Stimulated activated CD4-positive, alpha-beta T cell treated with anti-CD3 and anti-CD28 coated beads, TNF-alpha, amount 100 ng/mL, for 4 hours (primary cell): ENCODE data around the gene AMOTL2.

ENCODE experiments used
- DNase-seq, 3 experiments: peaks; one replicate each; pipeline ENCODE4 v3.0.0-alpha.2; 2020; ENCODE audit warnings: low read depth in 3 of 3

Gene AMOTL2

GRCh38 chr3:134333522-134334181 is 40.6 kb downstream of the AMOTL2 start:
- no peak for DNase-seq

DNA sequence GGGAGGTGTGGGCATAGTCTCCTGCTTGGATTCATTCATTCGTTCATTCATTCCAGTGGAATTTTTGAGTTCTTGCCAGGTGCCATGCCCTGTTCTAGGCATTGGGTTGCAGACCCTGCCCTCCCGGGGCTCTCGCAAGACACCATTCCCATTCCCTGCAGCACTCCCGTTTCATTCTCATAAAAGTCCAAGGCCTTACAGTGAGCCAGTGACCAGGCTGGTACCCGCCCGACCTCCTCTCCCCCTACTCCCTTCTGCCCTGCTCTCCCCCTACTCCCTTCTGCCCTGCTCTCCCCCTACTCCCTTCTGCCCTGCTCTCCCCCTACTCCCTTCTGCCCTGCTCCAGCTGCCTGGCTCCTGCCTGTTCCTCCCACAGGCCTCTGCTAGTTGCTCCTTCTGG is 41.9 kb downstream of the AMOTL2 start:
- DNase-seq, result no peak

DNA sequence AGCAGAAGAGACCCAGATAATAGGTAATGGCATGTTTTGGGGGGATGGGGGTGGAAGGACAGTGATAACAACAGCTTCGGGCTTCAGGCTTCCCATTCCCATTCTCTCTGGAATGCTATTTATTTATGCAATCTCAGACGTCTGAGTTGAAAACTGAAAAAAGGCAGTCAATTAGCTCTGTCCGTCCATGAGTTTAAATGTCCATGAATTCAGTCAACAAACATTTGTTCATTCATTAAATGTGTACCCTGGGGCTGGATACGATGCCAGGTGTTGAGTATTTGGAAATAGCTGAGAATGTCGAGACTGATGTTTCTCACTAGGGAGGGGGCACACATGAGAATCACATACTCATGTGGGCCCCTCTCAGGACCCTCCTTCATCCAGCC is 42.4 kb downstream of the AMOTL2 start:
- no peak for DNase-seq

- no peak for DNase-seq
Observed at GRCh38 chr3:134330883-134331810, 43.1 kb downstream of the AMOTL2 start.

GRCh38 chr3:134328846-134329245 is 45.4 kb downstream of the AMOTL2 start:
- DNase-seq, result no peak

GRCh38 chr3:134328147-134328591 is 46.1 kb downstream of the AMOTL2 start:
- DNase-seq, result no peak

DNA sequence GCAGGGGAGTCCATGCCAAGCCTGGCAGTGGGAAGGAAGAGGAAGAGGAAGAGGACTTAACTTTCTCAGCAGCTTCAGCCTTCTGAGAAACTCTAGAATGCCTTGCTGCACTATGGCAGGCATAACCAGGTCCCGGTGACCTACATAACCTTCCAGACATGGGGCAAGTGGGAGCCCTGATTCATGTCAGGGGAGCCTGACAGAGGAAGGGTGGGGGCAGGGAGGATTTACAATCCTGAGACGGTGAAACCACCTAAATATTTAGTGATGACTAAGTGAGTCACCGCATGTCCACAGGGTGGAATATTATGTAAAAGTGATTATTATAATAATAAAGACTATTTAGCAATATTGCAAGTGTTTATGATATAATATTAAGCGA is 46.7 kb downstream of the AMOTL2 start:
- no peak for DNase-seq

GRCh38 chr3:134326760-134327593 is 47.3 kb downstream of the AMOTL2 start:
- DNase-seq, result no peak

- no peak for DNase-seq
Observed at GRCh38 chr3:134326126-134326525, 48.1 kb downstream of the AMOTL2 start.

GRCh38 chr3:134325706-134326105 is 48.5 kb downstream of the AMOTL2 start:
- no peak for DNase-seq

- DNase-seq, result no peak
Observed at GRCh38 chr3:134325061-134325705, 49.1 kb downstream of the AMOTL2 start.

DNA sequence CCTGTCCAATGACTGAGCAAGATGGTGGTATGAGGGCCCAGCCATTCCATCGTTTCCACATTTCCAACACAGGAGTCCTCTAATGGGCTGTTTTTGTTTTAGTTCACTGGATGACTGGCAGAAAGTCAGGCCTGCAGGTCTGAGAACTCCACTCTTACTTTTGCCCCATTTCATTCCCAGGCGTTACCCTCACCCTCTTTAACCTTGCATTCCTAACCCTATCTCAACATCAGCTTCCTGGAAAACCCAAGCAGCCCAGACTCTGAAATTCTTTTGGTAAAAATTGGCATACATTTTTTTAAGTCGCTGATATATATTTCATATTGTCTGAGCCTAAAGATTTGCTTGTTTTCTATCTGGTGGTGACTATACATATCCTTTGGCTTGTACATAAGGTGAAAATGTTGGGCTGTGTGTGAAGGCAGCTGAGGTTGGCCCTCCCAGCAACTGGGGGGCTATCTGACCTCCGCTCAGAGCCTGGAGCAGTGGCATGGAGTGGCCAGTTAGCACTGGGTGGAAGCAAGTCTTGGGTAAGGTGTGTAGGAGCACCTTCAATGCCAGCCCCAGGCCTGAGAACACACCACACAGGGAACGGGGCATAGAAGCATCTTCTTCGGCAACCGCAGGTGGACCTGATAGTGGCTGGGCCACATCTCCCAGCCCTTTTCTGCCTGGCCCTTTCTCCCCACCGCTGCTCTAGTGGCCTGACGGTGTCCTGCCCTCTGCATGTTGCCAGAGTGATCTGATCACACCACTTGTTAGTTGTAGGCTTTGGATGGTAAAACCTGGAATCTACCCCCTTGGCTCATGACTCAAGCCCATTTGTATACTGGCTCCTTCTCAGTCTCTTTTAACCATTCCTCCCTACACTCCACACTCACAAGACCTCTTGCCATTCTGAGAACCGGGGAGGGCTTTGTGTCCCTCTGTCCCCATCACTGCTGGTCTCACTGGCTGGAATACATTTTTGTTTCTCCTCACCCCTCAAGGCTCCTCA is 50.0 kb downstream of the AMOTL2 start:
- no peak for DNase-seq

DNA sequence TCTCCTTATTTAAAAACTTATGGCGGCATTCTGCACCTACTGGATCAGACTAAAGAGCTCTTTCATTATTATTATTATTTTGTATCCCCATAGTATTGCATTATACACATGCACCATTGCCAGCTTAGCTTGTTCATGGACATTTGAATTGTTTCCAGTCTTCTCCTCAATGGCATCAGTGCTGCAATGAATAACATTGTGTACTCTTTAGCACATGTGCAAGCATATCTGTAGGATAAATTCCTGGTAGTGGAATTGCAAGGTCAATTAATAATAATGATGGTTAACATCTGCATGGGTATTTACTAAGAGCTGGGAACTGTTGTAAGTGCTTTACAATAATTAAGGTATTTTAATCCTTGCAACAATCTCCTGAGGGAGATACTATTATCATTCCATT is 52.0 kb downstream of the AMOTL2 start:
- DNase-seq, result no peak

GRCh38 chr3:134320749-134321148 is 53.5 kb downstream of the AMOTL2 start:
- DNase-seq, result no peak

DNA sequence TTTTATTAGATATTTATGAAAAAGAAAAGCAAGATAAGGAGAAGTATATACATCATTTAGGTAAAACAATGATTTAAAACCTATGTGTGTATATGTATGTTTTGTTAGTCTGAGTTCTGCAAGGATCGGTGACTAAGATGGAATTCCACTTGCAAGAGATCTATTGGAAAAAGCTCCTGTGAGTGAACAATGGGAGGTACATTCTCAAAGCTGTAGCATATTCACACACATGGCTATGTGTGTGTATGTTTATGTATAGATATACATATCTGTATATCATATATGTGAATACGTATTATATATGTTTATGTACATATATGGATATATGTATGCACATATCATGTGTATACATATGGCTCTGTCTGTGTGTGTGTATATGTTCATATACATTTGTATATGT is 54.3 kb downstream of the AMOTL2 start:
- DNase-seq, result no peak

GRCh38 chr3:134318166-134318565 is 56.1 kb downstream of the AMOTL2 start:
- DNase-seq, result no peak

- DNase-seq, result no peak
Observed at GRCh38 chr3:134317106-134317947, 56.9 kb downstream of the AMOTL2 start.

DNA sequence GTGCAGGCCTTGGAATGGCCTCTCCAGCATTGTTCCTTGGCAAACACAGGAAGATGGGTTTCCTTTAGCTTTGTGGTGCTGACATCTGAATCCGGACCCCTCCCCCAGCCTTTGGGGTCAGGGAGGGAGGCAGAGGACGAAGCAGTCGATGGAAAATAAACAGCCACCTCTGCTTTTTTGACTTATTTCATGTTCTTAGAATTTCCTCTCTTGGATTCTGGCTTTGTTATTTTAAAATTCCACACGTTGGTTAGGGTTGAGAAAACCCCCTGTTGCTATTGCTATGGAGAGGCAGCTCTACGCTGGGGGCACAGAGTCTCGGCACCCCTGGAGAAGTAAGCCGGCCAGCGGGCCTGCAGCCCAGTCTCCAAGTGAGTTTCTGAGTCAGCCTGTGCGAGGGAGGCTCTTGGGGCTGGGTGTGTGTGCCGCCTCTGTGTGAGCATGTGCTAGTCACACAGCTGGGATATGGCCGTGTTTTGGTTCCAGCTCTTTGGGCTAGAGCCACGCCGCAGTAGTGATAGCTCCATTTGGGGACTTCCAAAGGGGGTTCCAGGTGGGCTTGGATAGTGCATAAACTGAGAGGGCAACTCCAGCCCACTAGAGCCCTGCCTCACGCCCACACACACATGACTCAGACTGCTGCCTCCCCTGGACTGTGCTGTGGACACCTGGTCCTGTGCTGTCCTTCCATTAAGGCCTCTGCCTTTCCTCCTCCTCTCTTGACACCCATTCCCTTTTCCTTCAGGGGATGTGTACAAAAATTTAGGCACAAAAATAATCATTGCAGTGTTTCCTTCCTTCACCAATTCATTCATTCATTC is 58.8 kb downstream of the AMOTL2 start:
- DNase-seq, result no peak
